ACHN (cell line): ENCODE measurements around the gene SOX6.
"Not testable (repeated sequence)": the region's sequence is repeated elsewhere in the genome, so short reads cannot be mapped to it uniquely, and the experiment has no call there.

Experiments
- DNase-seq: peaks from one replicate; pipeline ENCODE4 v3.0.0-alpha.2; 2015
- in situ Hi-C: cut with HindIII; loops from 2 replicates; pipeline ENCODE4 v1.10.0; 2017; ENCODE audit warnings: low sequenced_read_pairs, low pct_ligation_motif_present, low pct_unique_long_range_greater_than_20kb

Gene SOX6

GRCh38 chr11:16356057-16356760 lies at the start of gene SOX6:
SOX6 (minus strand) TSS chr11:16356546; CDS start chr11:16341248, 15,298 bp downstream.
- DNase-seq, result no peak
- in situ Hi-C loops, result no loop called here

- DNase-seq, result no peak
- in situ Hi-C loops, result no loop called here
Measured at GRCh38 chr11:16404781-16405285, 48.5 kb upstream of the SOX6 start.

DNA sequence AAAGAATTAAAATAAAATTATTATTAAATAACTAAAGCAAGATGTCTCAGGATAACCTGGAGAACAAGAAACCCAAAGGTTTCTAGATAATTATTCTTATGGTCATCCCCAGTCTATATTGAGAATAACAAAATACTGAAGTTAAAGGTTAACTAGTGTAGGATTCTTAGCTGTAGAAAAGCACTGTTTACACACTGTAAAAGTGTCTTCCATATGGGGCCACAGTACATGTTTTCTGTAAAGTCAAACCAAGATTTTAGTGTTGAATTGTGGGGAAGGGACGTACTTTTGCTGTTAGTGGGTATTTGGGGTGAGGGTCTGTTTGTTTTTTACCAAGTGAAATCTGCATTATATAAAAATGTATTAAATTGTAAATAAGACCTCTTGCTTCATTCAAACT lies 47.5 kb upstream of the SOX6 start:
- no peak for DNase-seq
- in situ Hi-C loops, result no loop called here

GRCh38 chr11:16403448-16403803 lies 47.1 kb upstream of the SOX6 start:
- DNase-seq, result no peak
- in situ Hi-C loops, result no loop called here

DNA sequence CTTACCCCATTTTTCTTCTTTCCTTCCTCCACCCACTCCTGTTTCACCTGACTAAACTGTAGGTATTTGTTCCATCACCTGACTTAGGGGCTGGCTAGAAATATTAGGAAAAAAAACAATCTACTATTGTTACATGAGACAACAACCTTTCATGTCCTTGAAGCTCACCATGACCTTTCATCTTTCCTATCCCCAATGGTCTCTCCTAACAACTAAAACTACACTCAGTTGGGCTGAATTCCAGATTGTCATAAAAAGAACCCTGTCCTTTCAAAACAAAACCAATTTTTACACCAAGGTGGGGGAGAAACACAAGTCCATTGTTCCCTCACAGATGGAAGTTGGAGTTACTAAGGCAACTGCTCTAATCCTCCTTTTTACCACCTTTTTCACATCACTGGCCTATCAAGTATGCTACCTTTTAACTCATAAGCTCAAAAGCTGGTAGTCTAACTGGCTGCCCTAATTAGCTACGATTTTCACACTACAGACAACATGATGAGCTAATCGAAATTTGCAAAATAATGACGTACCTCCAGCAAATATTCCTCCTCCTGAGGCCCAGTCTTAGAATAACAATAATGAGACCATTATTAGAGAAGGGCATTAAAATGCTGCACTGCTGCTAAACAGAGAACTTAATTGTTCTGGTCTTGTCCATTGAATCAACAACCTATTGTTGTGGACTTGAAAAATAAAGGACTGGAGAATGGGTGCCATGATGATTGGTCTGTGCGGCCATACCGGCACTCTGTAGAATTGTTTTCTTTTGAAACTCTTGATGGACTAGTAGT lies 46.5 kb upstream of the SOX6 start:
- DNase-seq, result no peak
- in situ Hi-C loops, result no loop called here

GRCh38 chr11:16397390-16397789 lies 41.0 kb upstream of the SOX6 start:
- in situ Hi-C loops, result no loop called here
- peak; percentile 45 for DNase-seq

DNA sequence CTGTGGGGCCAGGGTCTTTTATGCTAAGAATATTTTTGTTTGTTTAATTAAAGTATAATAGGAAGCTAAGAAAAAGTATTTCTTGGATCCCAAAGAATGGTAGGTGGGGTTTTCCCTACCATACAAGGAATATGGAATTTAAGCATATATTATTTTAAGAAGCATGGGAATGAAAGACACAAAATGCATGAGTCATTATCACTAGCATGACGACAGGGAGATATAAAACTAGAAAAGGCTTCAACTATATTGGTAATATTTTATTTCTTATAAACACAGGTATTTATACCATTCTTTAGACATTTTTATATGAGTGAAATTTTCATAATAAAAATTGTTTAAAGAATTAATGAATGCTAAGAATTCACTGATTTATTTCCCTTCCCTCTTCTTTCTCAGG lies 39.3 kb upstream of the SOX6 start:
- in situ Hi-C loops, result no loop called here
- peak; percentile 29 for DNase-seq

- in situ Hi-C loops, result no loop called here
- DNase-seq, result no peak
Measured at GRCh38 chr11:16394947-16395346, 38.6 kb upstream of the SOX6 start.

- in situ Hi-C loops, result no loop called here
- no peak for DNase-seq
Measured at GRCh38 chr11:16393340-16393739, 37.0 kb upstream of the SOX6 start.

GRCh38 chr11:16392616-16393015 lies 36.3 kb upstream of the SOX6 start:
- no peak for DNase-seq
- in situ Hi-C loops, result no loop called here

DNA sequence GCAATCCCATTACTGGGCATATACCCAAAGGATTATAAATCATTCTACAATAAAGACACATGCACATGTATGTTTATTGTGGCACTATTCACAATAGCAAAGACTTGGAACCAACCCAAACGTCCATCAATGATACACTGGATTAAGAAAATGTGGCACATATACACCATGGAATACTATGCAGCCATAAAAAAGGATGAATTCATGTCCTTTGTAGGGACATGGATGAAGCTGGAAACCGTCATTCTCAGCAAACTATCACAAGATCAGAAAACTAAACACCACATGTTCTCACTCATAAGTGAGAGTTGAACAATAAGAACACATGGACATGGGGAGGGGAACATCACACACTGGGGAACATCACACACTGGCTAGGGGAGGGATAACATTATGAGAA lies 34.5 kb upstream of the SOX6 start:
- DNase-seq, in situ Hi-C loops: not testable (repeated sequence)

DNA sequence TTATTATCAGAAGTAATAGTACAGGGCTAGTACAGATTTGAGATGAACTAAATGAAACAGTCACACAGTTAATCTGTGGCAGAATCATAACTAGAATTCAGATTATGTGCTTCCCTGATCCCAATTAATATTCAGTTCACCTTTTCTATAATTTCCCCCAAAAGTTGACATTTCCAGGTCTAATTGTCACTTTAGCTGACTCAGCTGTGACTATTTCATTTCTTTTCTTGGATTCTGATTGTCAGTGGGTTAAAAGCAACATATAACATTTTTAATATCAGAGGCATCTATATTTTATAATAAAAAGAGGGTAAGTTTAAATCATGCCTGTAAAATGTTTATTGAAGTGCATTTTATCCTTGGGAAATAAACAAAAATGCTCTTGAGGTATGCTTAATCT lies 28.8 kb upstream of the SOX6 start:
- in situ Hi-C loops, result no loop called here

GRCh38 chr11:16382638-16383380 lies 26.5 kb upstream of the SOX6 start:
- in situ Hi-C loops, result no loop called here
- DNase-seq, result no peak

More for the DNA sequence above, 28.8 kb upstream of the SOX6 start:
- no peak for DNase-seq

DNA sequence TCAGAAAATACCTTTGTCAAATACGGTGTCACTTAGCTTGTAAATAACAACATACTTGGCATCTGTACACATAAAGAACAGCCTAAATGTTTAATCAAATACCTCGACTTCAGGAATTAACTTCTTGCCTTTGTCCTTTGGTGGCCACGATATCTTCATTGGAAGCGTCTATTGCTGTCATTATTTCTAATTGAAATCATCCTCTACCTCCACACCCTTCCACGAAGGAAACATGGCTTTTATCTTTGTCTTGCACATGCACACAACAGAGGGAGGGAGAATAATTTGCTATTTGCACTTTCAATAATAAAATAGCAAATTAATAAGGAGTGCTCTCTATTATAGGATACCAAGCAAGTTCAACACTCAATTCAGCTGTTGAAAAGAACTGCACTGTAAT lies 25.8 kb upstream of the SOX6 start:
- in situ Hi-C loops, result no loop called here
- DNase-seq, result no peak

DNA sequence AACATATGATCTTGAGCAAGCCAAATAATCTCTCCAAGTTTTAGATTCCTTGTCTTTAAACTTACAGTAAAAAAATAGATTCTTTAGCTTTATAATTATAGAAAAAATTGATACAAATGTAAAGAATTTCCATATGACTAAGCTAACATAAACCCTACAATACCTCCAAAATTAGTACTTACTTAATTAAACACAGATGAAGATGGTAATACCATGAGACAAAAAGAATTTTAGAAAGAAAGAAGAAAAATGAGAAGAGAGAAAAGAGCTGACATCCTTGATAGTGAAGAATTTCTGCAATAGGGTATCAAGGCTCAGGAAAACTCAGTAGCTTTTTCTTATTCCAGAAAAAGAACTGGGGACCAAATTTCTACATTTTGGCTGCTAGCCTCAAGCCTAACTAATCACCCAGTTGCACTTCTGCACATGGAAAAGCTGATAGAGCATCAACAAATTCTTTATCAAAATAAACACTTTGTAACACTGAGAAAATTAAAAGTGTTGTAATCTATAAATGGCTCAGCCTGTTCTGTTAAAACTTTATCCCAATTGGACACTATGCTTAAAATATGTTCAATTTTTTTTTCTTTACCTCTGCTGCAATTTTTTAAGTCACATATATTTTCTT lies 24.7 kb upstream of the SOX6 start:
- DNase-seq, result no peak
- in situ Hi-C loops, result no loop called here

GRCh38 chr11:16378906-16379305 lies 22.6 kb upstream of the SOX6 start:
- in situ Hi-C loops, result no loop called here
- DNase-seq, result no peak

DNA sequence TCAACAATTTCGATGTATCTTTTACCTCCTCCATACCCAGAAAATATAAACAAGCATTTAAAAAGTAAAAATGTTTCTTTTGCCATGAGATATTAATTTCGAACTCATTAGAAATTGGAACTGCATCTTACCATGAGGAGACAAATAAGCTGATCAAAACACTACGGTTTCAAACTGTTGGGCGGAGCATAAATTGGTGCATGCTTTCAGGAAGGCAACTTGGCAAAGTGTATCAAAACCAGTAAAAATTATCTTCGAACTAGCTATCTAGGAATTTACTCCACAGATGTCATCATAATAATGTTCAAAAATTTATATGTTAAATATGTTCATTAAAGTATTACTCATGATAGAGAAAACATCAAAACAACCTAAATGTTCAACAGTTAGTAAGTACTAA lies 21.4 kb upstream of the SOX6 start:
- no peak for DNase-seq
- in situ Hi-C loops, result no loop called here

DNA sequence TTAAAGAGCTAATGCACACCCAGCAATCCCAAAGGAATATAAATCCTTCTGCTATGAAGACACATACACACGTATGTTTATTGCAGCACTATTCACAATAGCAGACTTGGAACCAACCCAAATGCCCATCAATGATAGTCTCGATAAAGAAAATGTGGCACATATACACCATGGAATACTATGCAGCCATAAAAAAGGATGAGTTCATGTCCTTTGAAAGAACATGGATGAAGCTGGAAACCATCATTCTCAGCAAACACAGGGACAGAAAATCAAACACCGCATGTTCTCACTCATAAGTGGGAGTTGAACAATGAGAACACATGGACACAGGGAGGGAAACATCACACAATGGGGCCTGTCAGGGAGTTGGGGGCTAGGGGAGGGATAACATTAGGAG lies 19.3 kb upstream of the SOX6 start:
- in situ Hi-C loops, DNase-seq: not testable (repeated sequence)

- no peak for DNase-seq
Measured at GRCh38 chr11:16373768-16374167, 17.4 kb upstream of the SOX6 start.

More at GRCh38 chr11:16373768-16374167, 17.4 kb upstream of the SOX6 start:
- in situ Hi-C loops, result no loop called here
